K562 (cell line): ENCODE results near the gene PAF1. TPM values are rescaled to one million over a fixed set of nuclear protein-coding genes. Genes with fewer than 3 reads are reported as not detected.
A peak's percentile ranks its signal among the peaks of the same experiment; 100 is the strongest.

ENCODE experiments used
- ATAC-seq: fragments of 200-7000 bp; cut with Tn5 transposase; 3 replicates; pipeline ENCODE4 v1.9.1; 2020; ENCODE audit warnings: moderate library complexity
- BruUV-seq: library from RNA; stranded (reverse); fragments of 400-500 nt; replicated peaks from 2 replicates; lab custom pipeline; 2021; lab: Mats Ljungman, UMichigan
- CTCF ChIA-PET: fragments of 300-600 bp; formaldehyde crosslinking; extraction: SDS; loops from one replicate; lab custom pipeline; 2021; ENCODE audit warnings: low intra/inter-chr PET ratio; lab: Yijun Ruan, JAX
- POLR2A ChIA-PET: fragments of 300-600, 350-650 bp; sonication (Branson Sonifier 250); formaldehyde crosslinking; extraction: SDS; loops from one replicate; lab custom pipeline; 2021; ENCODE audit warnings: antibody characterized with exemption, inconsistent platforms; lab: Yijun Ruan, JAX
- DNase-seq, 4 experiments: peaks; one replicate each; pipeline versions ENCODE4 v3.0.0 to v3.0.0-alpha.2; 2011 to 2018; ENCODE audit warnings: low spot score in 3 of 4, mixed read lengths in 3 of 4; ENCODE audit errors: extremely low read depth in 1 of 4
- FAIRE-seq: peaks from 2 replicates; lab custom pipeline; 2011; peaks lifted over from hg19 to GRCh38; lab: Jason Lieb, UNC
- H2AFZ ChIP-seq: 2 replicates; pipeline ENCODE4 v1.6.0; 2011; ENCODE audit warnings: low read depth, low read length, control low read depth, inconsistent platforms
- H3K27ac ChIP-seq: fragments of 200-600 bp; 3 replicates; pipeline ENCODE4 v1.8.0; 2011; ENCODE audit warnings: low read depth, mild to moderate bottlenecking, control low read depth, inconsistent platforms, low read length, moderate library complexity, mixed read lengths; ENCODE audit errors: extremely low read depth
- H3K27me3 ChIP-seq, 2 experiments: fragments of 300-600 bp in 1 of 2; 2 replicates in 1 of 2; 3 replicates in 1 of 2; pipeline versions ENCODE4 v1.6.0 to v1.8.0; 2011; ENCODE audit warnings: inconsistent platforms in 2 of 2, low read length in 2 of 2, mild to moderate bottlenecking in 1 of 2, mixed read lengths in 1 of 2, moderate library complexity in 1 of 2; ENCODE audit not compliant: control insufficient read depth in 2 of 2, insufficient read depth in 2 of 2
- H3K36me3 ChIP-seq: fragments of 300-600 bp; 3 replicates; pipeline ENCODE4 v1.8.0; 2011; ENCODE audit warnings: mild to moderate bottlenecking, low read length, inconsistent platforms; ENCODE audit not compliant: control insufficient read depth, insufficient read depth
- H3K4me1 ChIP-seq, 2 experiments: fragments of 200-600 bp in 1 of 2; replicated peaks in 1 of 2; 2 replicates in 1 of 2; 3 replicates in 1 of 2; pipeline versions ENCODE4 v1.5.1 to v1.8.0; 2011; ENCODE audit warnings: inconsistent platforms in 2 of 2, low read length in 2 of 2, mild to moderate bottlenecking in 1 of 2, mixed read lengths in 1 of 2, moderate library complexity in 1 of 2; ENCODE audit not compliant: control insufficient read depth in 2 of 2, insufficient read depth in 2 of 2
- H3K4me2 ChIP-seq: 2 replicates; pipeline ENCODE4 v1.6.1; 2011; ENCODE audit warnings: low read length, control low read depth, inconsistent platforms, mixed read lengths; ENCODE audit not compliant: insufficient read depth
- H3K4me3 ChIP-seq: fragments of 200-600 bp; sonication (generic), shearing (Covaris generic); 2 replicates; pipeline ENCODE4 v1.5.1; 2016; ENCODE audit warnings: control low read depth, inconsistent platforms
- H3K79me2 ChIP-seq: fragments of 200-600 bp; 3 replicates; pipeline ENCODE4 v1.8.0; 2011; ENCODE audit warnings: low read length, inconsistent platforms; ENCODE audit not compliant: control insufficient read depth, insufficient read depth
- H3K9ac ChIP-seq, 2 experiments: 2 replicates each; pipeline versions ENCODE4 v1.6.0 to v1.6.1; 2011; ENCODE audit warnings: low read depth in 2 of 2, low read length in 2 of 2, control low read depth in 1 of 2, inconsistent platforms in 1 of 2, mild to moderate bottlenecking in 1 of 2, mixed read lengths in 1 of 2; ENCODE audit not compliant: insufficient read depth in 1 of 2
- H3K9me1 ChIP-seq: one replicate; pipeline ENCODE4 v1.6.0; 2011; ENCODE audit warnings: inconsistent platforms, mild to moderate bottlenecking, low read length, moderate library complexity; ENCODE audit not compliant: control insufficient read depth, insufficient read depth
- H3K9me3 ChIP-seq: replicated peaks from 2 replicates; pipeline ENCODE4 v1.5.1; 2011; ENCODE audit warnings: low read depth, low read length, inconsistent platforms; ENCODE audit not compliant: control insufficient read depth, insufficient read depth
- H4K20me1 ChIP-seq: replicated peaks from 2 replicates; pipeline ENCODE4 v1.6.1; 2011; ENCODE audit warnings: low read length, inconsistent platforms, mixed read lengths; ENCODE audit not compliant: control insufficient read depth, insufficient read depth
- BHLHE40 ChIP-seq: IDR thresholded peaks from 2 replicates; pipeline ENCODE4 v1.6.1; 2011; ENCODE audit warnings: low read length, improper control_type of control experiment
- C11orf30 ChIP-seq: fragments of 450-650 bp; IDR thresholded peaks from 2 replicates; pipeline ENCODE4 v1.6.1; 2016; ENCODE audit warnings: low read depth, mild to moderate bottlenecking
- CEBPG ChIP-seq, 3 experiments: fragments of 200-800 bp in 1 of 3; sonication (Bioruptor generic) in 1 of 3; sonication (generic) in 1 of 3; formaldehyde crosslinking in 1 of 3; IDR thresholded peaks in 2 of 3; conservative IDR thresholded peaks in 1 of 3; 2 replicates each; pipeline versions ENCODE4 v1.6.1 to v1.8.0; 2016 to 2022; ENCODE audit warnings: missing compliant biosample characterization in 2 of 3, missing genetic modification characterization in 2 of 3, mild to moderate bottlenecking in 1 of 3, missing genetic modification reagents in 1 of 3
- CSDE1 ChIP-seq, 2 experiments: fragments of 450-650 bp; IDR thresholded peaks; 2 replicates each; pipeline ENCODE4 v1.6.1; 2016; ENCODE audit warnings: mild to moderate bottlenecking in 1 of 2
- L3MBTL2 ChIP-seq: fragments of 450-650 bp; IDR thresholded peaks from 2 replicates; pipeline ENCODE4 v1.6.1; 2016; ENCODE audit warnings: mild to moderate bottlenecking, moderate library complexity
- MCM7 ChIP-seq, 2 experiments: fragments of 450-650 bp; IDR thresholded peaks; 2 replicates each; pipeline ENCODE4 v1.6.1; 2016 to 2018
- MEIS2 ChIP-seq: fragments of 450-650 bp; IDR thresholded peaks from 2 replicates; pipeline ENCODE4 v1.6.1; 2014; ENCODE audit warnings: mild to moderate bottlenecking; ENCODE audit not compliant: partially characterized antibody
- SRSF1 ChIP-seq: fragments of 200-400 bp; formaldehyde crosslinking; IDR thresholded peaks from 2 replicates; pipeline ENCODE4 v1.6.1; 2017; ENCODE audit warnings: mild to moderate bottlenecking, low read depth, low read length, moderate library complexity
- XRCC4 ChIP-seq: IDR thresholded peaks from one replicate; pipeline ENCODE4 v1.6.1; 2011; ENCODE audit not compliant: insufficient read depth, insufficient read length; ENCODE audit errors: extremely low read depth
- ZC3H11A ChIP-seq: IDR thresholded peaks from 2 replicates; pipeline ENCODE4 v1.6.1; 2012; ENCODE audit warnings: low read depth, low read length, improper control_type of control experiment
- ZNF174 ChIP-seq: fragments of 250-450 bp; sonication (Bioruptor Pico); IDR thresholded peaks from 2 replicates; pipeline ENCODE4 v1.4.0; 2020; ENCODE audit warnings: mild to moderate bottlenecking
- ZNF232 ChIP-seq: sonication (generic); formaldehyde crosslinking; IDR thresholded peaks from 2 replicates; pipeline ENCODE4 v1.8.0; 2022; ENCODE audit warnings: mild to moderate bottlenecking, missing genetic modification reagents
- ZNF316 ChIP-seq: fragments of 450-650 bp; IDR thresholded peaks from 2 replicates; pipeline ENCODE4 v1.6.1; 2016
- WGBS: fragments of 100-300 bp; shearing (Covaris generic); methylation state at CpG from one replicate; pipeline ENCODE4 v1.1.6; 2016; ENCODE audit warnings: low coverage, mixed read lengths; ENCODE audit not compliant: insufficient coverage; ENCODE audit errors: missing lambda C conversion rate; 5-methylcytosine and 5-hydroxymethylcytosine counted together
- in situ Hi-C: fragments of 300-500 bp; cut with MboI; formaldehyde crosslinking; loops from 4 replicates; pipeline ENCODE4 v1.15.0; 2018; ENCODE audit warnings: inconsistent platforms, mixed read lengths
- intact Hi-C: fragments of 100-400 bp; cut with micrococcal nuclease; formaldehyde crosslinking; loops from 2 replicates; pipeline ENCODE4 v1.14.2; 2022
- polyA plus RNA-seq, 8 experiments: library from polyadenylated mRNA; depleted of rRNA in 4 of 8; stranded (reverse) in 5 of 8; unstranded in 3 of 8; fragments of >200 nt; fragmentation: Nextera tagmentation in 2 of 8; fragmentation: Illumina TruSeq in 1 of 8; extraction: Ambion mirVana in 2 of 8; extraction: Trizol in 1 of 8; gene quantifications; 2 replicates each; pipeline versions ENCODE4 v1.2.1 to v1.2.3, GENCODE V29; 2011 to 2014; ENCODE audit warnings: inconsistent platforms in 1 of 8, missing spikeins in 1 of 8
- total RNA-seq, 7 experiments: library from RNA; depleted of rRNA in 6 of 7; stranded (reverse); fragments of >200 nt in 6 of 7; fragmentation: Illumina TruSeq in 2 of 7; extraction: Trizol in 2 of 7; gene quantifications; 2 replicates each; pipeline versions ENCODE4 v1.2.1 to v1.2.3, GENCODE V29; 2011 to 2021; ENCODE audit warnings: low replicate concordance in 1 of 7
- TF ChIP-seq, protein P1 (sequence below): fragments of 250-450 bp; sonication (Bioruptor Pico); IDR thresholded peaks from 2 replicates; pipeline ENCODE4 v1.4.0; 2020
- TF ChIP-seq, protein P2 (sequence below): fragments of 250-450 bp; sonication (Bioruptor Pico); IDR thresholded peaks from 2 replicates; pipeline ENCODE4 v1.8.0; 2021; ENCODE audit warnings: borderline replicate concordance, mild to moderate bottlenecking, moderate library complexity; ENCODE audit not compliant: poor library complexity, severe bottlenecking
- TF ChIP-seq, protein P3 (sequence below), 2 experiments: fragments of 450-650 bp in 1 of 2; sonication (generic) in 1 of 2; formaldehyde crosslinking in 1 of 2; IDR thresholded peaks in 1 of 2; conservative IDR thresholded peaks in 1 of 2; 2 replicates each; pipeline versions ENCODE4 v1.6.1 to v1.8.1; 2016 to 2023; ENCODE audit warnings: mild to moderate bottlenecking in 2 of 2, moderate library complexity in 2 of 2, inconsistent platforms in 1 of 2, missing genetic modification reagents in 1 of 2

PAF1 gene
- total and polyA plus RNA-seq, 9 of the 15 experiments (the other 6 are each of a cell fraction or from before 2014, with no cell fraction given), result 1.5 to 45.0 (median 33.8) TPM

DNA sequence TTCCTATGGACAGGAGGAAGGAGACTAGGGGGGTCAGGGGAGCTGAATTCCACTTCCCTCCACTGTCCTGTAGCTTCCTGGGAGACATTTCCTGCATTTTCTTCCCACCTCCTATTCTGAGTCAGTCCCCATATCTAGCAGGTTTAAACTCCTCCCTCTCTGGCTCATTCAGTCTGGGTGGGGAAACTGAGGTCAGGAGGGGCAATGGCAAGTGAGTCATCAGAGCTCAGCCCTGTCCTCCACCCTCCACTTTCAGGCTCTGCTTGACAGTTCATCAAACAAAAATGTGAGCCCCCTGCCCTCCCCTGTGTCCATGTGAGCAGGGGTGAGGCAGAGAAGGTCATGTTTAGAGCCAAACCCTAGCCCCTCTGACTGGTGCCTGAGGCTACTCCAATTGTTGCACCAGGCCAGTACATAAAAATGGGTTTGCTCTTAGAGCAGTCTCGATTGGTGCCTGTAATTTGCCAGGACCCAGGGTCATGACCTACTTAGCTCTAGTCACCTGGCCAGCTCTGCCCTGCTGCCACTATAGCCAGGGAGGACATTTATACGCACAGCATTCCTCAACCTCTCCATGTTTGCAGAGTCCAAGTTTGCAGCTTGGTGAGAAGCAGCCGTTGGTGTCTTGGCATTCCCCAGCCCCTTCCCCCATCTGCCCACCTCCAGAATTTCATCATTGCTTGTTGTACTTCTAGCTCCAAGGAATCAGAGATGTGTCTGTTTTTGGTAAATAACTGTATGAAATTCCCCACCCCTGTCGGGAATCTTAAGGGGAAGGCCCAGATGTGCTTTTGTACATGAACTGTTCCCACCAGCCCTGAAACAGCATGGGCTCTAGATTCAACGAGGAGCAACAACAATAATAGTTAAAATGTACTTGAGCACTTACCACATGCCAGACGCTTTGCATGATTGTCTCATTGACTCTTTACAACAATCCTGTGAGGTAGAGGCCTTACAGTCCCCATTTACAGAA is 27.9 kb downstream of the PAF1 start (continued):
- TF ChIP-seq, protein P1, sequence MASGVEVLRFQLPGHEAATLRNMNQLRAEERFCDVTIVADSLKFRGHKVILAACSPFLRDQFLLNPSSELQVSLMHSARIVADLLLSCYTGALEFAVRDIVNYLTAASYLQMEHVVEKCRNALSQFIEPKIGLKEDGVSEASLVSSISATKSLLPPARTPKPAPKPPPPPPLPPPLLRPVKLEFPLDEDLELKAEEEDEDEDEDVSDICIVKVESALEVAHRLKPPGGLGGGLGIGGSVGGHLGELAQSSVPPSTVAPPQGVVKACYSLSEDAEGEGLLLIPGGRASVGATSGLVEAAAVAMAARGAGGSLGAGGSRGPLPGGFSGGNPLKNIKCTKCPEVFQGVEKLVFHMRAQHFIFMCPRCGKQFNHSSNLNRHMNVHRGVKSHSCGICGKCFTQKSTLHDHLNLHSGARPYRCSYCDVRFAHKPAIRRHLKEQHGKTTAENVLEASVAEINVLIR, result no peak
- TF ChIP-seq MEIS2, result no peak
- TF ChIP-seq, protein P2, sequence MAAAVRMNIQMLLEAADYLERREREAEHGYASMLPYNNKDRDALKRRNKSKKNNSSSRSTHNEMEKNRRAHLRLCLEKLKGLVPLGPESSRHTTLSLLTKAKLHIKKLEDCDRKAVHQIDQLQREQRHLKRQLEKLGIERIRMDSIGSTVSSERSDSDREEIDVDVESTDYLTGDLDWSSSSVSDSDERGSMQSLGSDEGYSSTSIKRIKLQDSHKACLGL (CRISPR knock-in tag), result no peak
- no peak for TF ChIP-seq CSDE1 (IDR thresholded peaks at IDR 0.05)
- TF ChIP-seq BHLHE40, result no peak

DNA sequence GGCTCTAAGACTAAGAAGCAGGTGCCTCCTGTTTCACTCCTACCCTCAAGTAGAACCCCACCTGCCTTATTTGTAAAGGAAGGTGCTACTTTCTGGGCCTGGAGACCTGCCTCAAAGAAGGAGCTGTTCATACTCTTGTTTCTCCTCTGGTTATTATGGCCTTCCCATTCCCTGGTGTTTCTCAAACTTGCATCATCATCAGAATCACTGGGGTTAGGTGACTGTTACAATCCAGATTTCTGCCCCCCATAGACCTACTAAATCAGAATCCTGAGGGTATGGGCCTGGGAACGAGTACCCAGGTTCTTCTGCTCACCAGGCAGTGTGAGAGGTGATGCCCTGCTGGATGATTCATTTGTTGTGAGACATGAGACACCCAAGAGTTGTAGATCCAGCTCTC is 30.3 kb downstream of the PAF1 start:
- peaks cover 8 to 18% of the 10 kb centered on the region in 2 experiments for H3K4me1 ChIP-seq
- H2AFZ ChIP-seq, result no peak overlapping the region
- 94% methylated on average over 1 of the region's 1 CpG for WGBS
- H3K4me2 ChIP-seq, result no peak overlapping the region
- H3K9me1 ChIP-seq, result no peaks in the 10 kb centered on the region
- no peak for DNase-seq
- no peaks in the 10 kb centered on the region for H3K27me3 ChIP-seq
- in situ Hi-C loops, result no loop called here
- ChIA-PET CTCF (no interaction called here), POLR2A (interaction anchor here (0.6 to 1.0 kb wide), 3 partner anchors 13 to 224 kb away, joined by 3 to 4 read pairs (median 4); no protein-coding TSS in a partner anchor)
- H4K20me1 ChIP-seq, result peaks cover 3% of the 10 kb centered on the region; the same call in 1 of the 2 replicates
- no peaks in the 10 kb centered on the region for H3K9me3 ChIP-seq
- FAIRE-seq, result no peak
- peaks cover 90% of the 10 kb centered on the region for H3K36me3 ChIP-seq
- no peak for ATAC-seq
- intact Hi-C loops, result no loop called here
- no TSS peak for BruUV-seq
- no peak overlapping the region; the same call in 2 of the 3 replicates for H3K27ac ChIP-seq
- peaks cover 37% of the 10 kb centered on the region for H3K79me2 ChIP-seq
- no peak overlapping the region for H3K9ac ChIP-seq
- H3K4me3 ChIP-seq, result no peak overlapping the region
- no peak for TF ChIP-seq SRSF1
- no peak for TF ChIP-seq MCM7 (IDR thresholded peaks at IDR 0.05)
- TF ChIP-seq, protein P3, sequence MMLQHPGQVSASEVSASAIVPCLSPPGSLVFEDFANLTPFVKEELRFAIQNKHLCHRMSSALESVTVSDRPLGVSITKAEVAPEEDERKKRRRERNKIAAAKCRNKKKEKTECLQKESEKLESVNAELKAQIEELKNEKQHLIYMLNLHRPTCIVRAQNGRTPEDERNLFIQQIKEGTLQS (IDR thresholded peaks at IDR 0.05), result peak; percentile 55
- TF ChIP-seq, protein P3 (CRISPR knock-in tag; conservative IDR thresholded peaks at IDR 0.05), result no peak
- TF ChIP-seq ZNF232 (CRISPR knock-in tag), result no peak
- TF ChIP-seq ZC3H11A, result no peak
- peak; percentile 53; the same call in 1 of the 2 replicates for TF ChIP-seq CEBPG (CRISPR knock-in tag; IDR thresholded peaks at IDR 0.05)
- peak in 1 of 2 experiments; percentile 69; a peak in 1 of 4 replicates for TF ChIP-seq CEBPG (tag; conservative IDR thresholded peaks at IDR 0.05 in 1 of 2, IDR thresholded peaks at IDR 0.05 in 1 of 2)
- peak; percentile 60; the same call in 1 of the 2 replicates for TF ChIP-seq C11orf30
- TF ChIP-seq L3MBTL2, result no peak
- no peak for TF ChIP-seq ZNF174
- peak; percentile 57 for TF ChIP-seq ZNF316
- no peak for TF ChIP-seq XRCC4
